Measurements from ENCODE around the gene RHEBL1.
A peak's percentile ranks its signal among the peaks of the same experiment; 100 is the strongest.

The RHEBL1 gene

DNA sequence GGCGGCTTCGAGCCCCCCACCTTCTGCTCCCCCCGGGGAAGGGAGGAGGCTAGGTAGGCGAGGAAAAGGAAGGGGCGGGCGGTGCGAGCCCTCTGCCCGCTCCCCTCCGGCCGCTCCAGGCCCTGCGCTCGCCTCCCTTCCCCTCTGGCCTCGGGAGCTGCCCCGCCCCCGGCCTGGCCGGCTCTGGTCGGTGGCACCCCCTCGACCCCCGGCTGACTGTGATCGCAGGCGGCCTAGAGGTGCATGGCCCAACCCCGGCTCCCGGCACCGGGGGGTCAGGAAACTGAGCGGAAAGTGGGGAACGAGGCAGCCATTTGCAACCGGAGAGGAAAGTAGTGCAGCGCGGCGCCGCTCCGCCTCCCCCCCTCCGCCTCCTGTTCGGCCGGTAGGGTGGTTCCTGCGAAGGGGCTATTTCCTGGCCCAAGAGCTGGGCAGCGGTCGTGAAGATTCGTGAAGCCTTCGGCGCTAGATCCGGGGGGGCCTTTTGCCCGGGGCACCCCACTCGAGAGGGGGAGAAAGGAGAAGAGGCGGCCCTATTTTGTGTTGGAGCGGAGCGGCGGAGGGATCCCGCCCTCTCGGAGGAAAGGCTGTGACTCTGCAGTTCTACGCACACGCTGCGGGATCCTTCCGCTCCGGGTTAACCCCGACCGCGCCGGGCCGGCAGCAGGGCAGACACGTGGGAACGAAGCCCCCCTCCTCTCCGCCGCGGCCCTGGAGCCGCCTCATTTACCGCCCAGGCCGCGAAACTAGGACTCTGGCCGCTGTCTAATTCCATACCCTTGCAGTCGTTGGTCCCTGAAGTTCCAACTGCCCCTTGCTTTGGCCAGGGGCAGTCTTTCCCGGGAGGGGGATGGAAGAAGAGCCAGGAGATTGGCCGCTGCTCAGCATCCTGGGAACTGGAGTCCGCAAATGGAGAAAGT lies 9.3 kb downstream of the RHEBL1 start, which contains the start of gene KMT2D:
Gene KMT2D (minus strand): TSS at position 558 of the 920 bp plus-strand sequence. CDS start 5,470 bp downstream, outside the sequence.
- peaks cover 30% of the 10 kb centered on the region for H3K4me1 ChIP-seq (ENCODE audit: control insufficient read depth, insufficient read depth, low read length)
- no peaks in the 10 kb centered on the region for H3K9me3 ChIP-seq (ENCODE audit: control insufficient read depth, insufficient read depth, low read length)
- H3K4me3 ChIP-seq (ENCODE audit: low read depth, low read length), result peak within 1 kb of the TSS; percentile 78
- H3K9ac ChIP-seq (ENCODE audit: low read depth, low read length), result peak within 1 kb of the TSS; percentile 98
- H3K27me3 ChIP-seq (ENCODE audit: control insufficient read depth, insufficient read depth, low read length), result no peaks in the 10 kb centered on the region
- peak within 1 kb of the TSS; percentile 98 for H3K27ac ChIP-seq (ENCODE audit: low read depth, low read length)
- H3K36me3 ChIP-seq (ENCODE audit: control insufficient read depth, insufficient read depth, low read length), result no peaks in the 10 kb centered on the region

DNA sequence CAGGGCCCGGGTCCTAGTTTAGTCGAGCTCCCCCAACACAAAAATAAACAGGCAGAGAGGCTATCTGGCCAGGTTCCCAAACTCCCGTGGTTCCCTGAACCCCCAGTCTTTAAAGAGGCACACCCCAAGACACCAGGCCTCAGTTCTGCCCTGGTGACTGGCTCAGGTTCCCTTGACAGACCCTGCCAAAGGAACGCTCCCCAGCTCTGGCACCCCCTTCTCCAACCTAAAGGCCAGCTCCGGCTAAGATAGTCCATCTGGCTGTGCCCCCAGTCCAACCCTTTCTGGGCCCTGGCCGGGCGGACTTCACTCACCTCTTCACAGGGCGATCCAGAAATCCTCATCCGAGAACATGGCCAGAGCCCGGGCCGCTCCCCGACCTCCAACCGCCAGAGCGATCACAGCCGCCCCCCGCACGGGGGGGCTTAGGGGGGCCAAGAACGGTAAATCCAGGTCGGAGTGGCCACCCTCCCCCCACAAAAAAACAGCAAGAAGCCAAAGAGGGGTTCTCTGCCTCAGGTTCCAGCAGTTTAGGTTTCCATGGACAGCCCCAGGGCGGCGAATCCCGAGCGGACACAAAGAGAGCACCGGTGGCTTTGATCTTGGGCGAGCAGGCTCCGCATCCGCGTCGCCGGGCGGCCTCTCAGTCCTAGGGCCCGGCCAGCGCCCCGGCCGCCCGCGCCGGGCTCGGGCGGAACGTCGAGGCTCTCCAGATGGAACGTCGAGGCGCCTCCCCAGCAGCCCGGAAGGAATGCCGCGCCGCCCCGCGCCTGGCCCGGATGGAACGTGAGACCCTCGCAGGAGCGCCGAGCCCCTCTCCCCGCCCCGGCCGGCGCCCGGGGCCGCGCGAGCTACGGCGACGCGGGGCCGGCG lies 10.2 kb downstream of the RHEBL1 start:
- peaks cover 9% of the 10 kb centered on the region for H3K36me3 ChIP-seq (ENCODE audit: control insufficient read depth, insufficient read depth, low read length)
- peak overlapping the region; percentile 78 for H3K4me3 ChIP-seq (ENCODE audit: low read depth, low read length)
- H3K4me1 ChIP-seq (ENCODE audit: control insufficient read depth, insufficient read depth, low read length), result peaks cover 31% of the 10 kb centered on the region
- H3K9me3 ChIP-seq (ENCODE audit: control insufficient read depth, insufficient read depth, low read length), result no peaks in the 10 kb centered on the region
- no peaks in the 10 kb centered on the region for H3K27me3 ChIP-seq (ENCODE audit: control insufficient read depth, insufficient read depth, low read length)
- peak overlapping the region; percentile 98 for H3K9ac ChIP-seq (ENCODE audit: low read depth, low read length)
- peak overlapping the region; percentile 98 for H3K27ac ChIP-seq (ENCODE audit: low read depth, low read length)

DNA sequence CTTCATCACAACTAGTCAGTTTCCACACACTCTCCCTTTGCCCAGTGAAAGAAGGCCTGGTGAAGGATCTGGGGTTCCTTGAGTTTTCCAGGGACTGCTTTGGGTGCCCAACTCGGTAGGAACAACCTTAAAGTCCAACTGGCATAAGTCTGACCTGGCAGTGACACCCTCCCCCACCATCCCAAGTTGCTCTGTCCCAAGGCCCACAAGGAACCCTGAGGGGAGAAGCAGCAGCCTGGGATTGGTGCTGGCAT lies 10.8 kb downstream of the RHEBL1 start:
- Histone ChIP-seq H3K4me1 (ENCODE audit: control insufficient read depth, insufficient read depth, low read length) (peaks cover 31% of the 10 kb centered on the region), H3K9ac (ENCODE audit: low read depth, low read length) (peak overlapping the region; percentile 98), H3K27me3 (ENCODE audit: control insufficient read depth, insufficient read depth, low read length) (no peaks in the 10 kb centered on the region), H3K4me3 (ENCODE audit: low read depth, low read length) (peak overlapping the region; percentile 78), H3K36me3 (ENCODE audit: control insufficient read depth, insufficient read depth, low read length) (peaks cover 14% of the 10 kb centered on the region), H3K9me3 (ENCODE audit: control insufficient read depth, insufficient read depth, low read length) (no peaks in the 10 kb centered on the region), H3K27ac (ENCODE audit: low read depth, low read length) (no peak overlapping the region)

DNA sequence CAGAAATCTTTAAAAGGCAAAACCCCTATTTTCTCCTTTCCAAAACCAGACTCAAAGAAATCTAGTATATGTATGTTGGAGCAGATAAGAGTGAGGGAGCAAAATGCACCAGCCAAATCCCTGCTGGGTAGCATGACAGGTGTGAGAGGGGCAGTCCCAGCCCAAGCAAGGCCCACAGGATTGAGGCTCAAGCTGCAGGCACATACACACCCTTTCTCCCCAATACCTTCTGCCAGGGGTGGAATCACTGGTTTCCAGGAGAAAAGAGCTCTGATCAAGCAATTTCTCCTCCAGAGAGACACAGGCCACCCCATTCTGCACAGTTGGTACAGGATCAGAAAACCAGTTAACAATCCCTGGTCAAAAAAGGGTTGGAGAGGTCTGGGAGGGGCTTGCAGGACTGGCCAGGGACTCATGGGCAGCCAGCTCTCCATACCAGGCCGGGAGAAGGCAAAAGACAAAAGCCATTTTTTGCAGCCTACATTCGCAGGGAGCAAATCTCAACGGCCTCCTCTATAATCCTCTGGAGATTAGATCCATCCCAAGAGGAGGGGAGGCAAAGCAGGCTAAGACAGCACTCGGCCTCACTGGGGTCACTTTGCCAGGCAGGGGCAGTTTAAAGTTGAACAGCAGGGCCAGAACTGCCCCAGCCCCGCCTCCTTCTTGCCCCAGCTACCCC lies 11.3 kb downstream of the RHEBL1 start:
- H3K9me3 ChIP-seq (ENCODE audit: control insufficient read depth, insufficient read depth, low read length), result no peaks in the 10 kb centered on the region
- H3K27ac ChIP-seq (ENCODE audit: low read depth, low read length), result no peak overlapping the region
- peaks cover 31% of the 10 kb centered on the region for H3K4me1 ChIP-seq (ENCODE audit: control insufficient read depth, insufficient read depth, low read length)
- H3K9ac ChIP-seq (ENCODE audit: low read depth, low read length), result no peak overlapping the region
- peaks cover 19% of the 10 kb centered on the region for H3K36me3 ChIP-seq (ENCODE audit: control insufficient read depth, insufficient read depth, low read length)
- H3K27me3 ChIP-seq (ENCODE audit: control insufficient read depth, insufficient read depth, low read length), result no peaks in the 10 kb centered on the region
- H3K4me3 ChIP-seq (ENCODE audit: low read depth, low read length), result peak overlapping the region; percentile 78

DNA sequence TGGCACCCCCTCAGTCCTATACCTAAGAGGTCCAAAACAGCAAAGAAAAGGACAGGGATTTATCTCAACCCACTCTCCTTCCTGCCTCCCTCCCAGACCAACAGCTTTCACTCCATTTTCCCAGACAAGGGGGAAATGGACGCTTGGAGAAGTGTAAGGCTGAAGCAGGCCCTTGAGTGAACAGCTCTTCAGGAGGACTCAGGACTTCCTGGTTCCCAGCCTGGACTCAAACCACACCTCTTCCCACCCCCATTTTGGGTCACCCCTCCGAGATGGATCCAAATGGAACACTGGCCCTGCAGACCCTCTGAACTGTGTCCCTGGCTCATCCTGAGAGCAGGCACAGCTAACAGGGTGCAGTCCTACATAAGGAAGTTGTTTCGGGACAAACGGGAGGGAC lies 11.9 kb downstream of the RHEBL1 start:
- H3K9me3 ChIP-seq (ENCODE audit: control insufficient read depth, insufficient read depth, low read length), result no peaks in the 10 kb centered on the region
- no peaks in the 10 kb centered on the region for H3K27me3 ChIP-seq (ENCODE audit: control insufficient read depth, insufficient read depth, low read length)
- no peak overlapping the region for H3K27ac ChIP-seq (ENCODE audit: low read depth, low read length)
- H3K4me3 ChIP-seq (ENCODE audit: low read depth, low read length), result peak overlapping the region; percentile 78
- no peak overlapping the region for H3K9ac ChIP-seq (ENCODE audit: low read depth, low read length)
- H3K4me1 ChIP-seq (ENCODE audit: control insufficient read depth, insufficient read depth, low read length), result peaks cover 31% of the 10 kb centered on the region
- H3K36me3 ChIP-seq (ENCODE audit: control insufficient read depth, insufficient read depth, low read length), result peaks cover 25% of the 10 kb centered on the region

DNA sequence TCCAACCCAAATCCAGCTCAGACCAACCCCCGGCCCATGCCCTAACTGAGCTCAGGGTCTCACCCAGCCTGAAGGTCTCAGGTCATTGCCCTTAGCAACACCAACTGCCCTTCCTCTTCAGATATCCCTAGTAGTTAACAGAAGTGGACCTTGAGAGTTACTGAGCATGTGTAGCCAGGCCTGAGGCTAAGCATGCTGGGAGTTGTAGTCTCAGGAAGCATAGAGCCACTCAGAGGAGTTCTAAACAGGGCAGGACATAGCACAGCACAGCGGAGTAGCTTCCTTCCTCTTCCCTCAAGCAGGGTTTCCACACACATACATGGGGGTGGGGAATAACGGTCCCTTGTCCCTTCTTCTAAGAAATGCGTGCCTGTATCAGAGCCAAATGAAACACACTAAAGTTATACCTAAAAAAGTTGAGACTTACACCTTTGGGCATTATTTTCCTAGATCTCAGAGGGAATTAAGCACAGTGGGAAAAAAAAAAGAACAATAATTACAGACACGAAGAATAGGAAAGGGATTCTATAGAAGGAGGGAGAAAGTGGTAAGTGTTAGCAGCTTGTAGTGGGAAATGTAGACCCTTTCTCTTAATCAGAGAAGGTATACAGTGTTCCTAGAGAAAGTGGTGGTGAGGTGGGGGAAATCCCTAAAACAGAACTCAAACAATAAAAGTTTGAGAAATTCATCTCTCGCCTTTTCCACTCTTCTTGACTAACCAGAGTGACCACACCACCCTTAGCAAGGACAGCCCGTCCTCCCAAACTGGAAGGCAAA lies 13.6 kb downstream of the RHEBL1 start:
- peaks cover 42% of the 10 kb centered on the region for H3K36me3 ChIP-seq (ENCODE audit: control insufficient read depth, insufficient read depth, low read length)
- H3K9ac ChIP-seq (ENCODE audit: low read depth, low read length), result no peak overlapping the region
- peak overlapping the region; percentile 34 for H3K4me3 ChIP-seq (ENCODE audit: low read depth, low read length)
- H3K4me1 ChIP-seq (ENCODE audit: control insufficient read depth, insufficient read depth, low read length), result peaks cover 31% of the 10 kb centered on the region
- H3K27ac ChIP-seq (ENCODE audit: low read depth, low read length), result no peak overlapping the region
- no peaks in the 10 kb centered on the region for H3K27me3 ChIP-seq (ENCODE audit: control insufficient read depth, insufficient read depth, low read length)
- no peaks in the 10 kb centered on the region for H3K9me3 ChIP-seq (ENCODE audit: control insufficient read depth, insufficient read depth, low read length)

DNA sequence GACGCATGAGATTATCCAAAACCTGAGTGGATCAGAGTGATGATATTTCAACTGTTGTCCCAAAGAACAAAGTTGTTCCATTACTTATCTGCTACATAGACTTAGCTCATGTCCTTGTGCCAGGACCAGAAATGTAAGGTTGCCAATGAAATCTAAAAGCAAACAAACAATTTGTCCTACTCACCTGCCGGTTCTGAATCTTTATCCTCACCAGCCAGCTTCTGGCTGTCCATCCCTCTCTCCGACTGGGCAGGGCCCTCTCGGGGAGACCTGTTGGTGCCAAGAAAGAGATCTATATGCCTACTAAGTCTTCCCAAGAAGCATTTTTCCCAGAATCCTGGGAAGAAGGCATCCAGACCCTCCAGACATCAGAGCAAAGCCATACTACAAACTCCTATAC lies 14.7 kb downstream of the RHEBL1 start:
- no peak overlapping the region for H3K9ac ChIP-seq (ENCODE audit: low read depth, low read length)
- H3K9me3 ChIP-seq (ENCODE audit: control insufficient read depth, insufficient read depth, low read length), result no peaks in the 10 kb centered on the region
- H3K4me3 ChIP-seq (ENCODE audit: low read depth, low read length), result no peak overlapping the region
- H3K36me3 ChIP-seq (ENCODE audit: control insufficient read depth, insufficient read depth, low read length), result peaks cover 53% of the 10 kb centered on the region
- H3K27me3 ChIP-seq (ENCODE audit: control insufficient read depth, insufficient read depth, low read length), result no peaks in the 10 kb centered on the region
- H3K27ac ChIP-seq (ENCODE audit: low read depth, low read length), result no peak overlapping the region
- peaks cover 31% of the 10 kb centered on the region for H3K4me1 ChIP-seq (ENCODE audit: control insufficient read depth, insufficient read depth, low read length)

DNA sequence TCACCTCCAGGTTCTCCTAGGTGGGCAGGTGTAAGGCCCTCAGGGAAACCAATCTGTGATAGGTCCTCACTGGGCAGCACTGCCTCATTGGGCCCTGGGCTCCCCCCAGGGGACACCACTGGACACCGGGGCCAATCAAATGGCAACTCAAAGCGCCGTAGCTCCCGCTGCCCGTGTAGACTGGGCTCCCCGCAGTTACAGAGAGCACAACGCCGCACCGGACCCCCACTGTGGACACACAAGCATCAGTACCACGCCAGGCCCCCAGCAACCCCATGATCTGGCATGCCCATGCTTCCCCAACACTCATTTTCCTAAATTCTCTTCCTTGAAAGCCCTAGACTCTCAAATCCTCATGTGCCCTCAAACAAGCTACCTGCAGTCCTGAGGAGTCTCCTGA lies 15.3 kb downstream of the RHEBL1 start:
- H3K4me1 ChIP-seq (ENCODE audit: control insufficient read depth, insufficient read depth, low read length), result peaks cover 31% of the 10 kb centered on the region
- no peak overlapping the region for H3K27ac ChIP-seq (ENCODE audit: low read depth, low read length)
- no peaks in the 10 kb centered on the region for H3K27me3 ChIP-seq (ENCODE audit: control insufficient read depth, insufficient read depth, low read length)
- H3K9ac ChIP-seq (ENCODE audit: low read depth, low read length), result no peak overlapping the region
- no peaks in the 10 kb centered on the region for H3K9me3 ChIP-seq (ENCODE audit: control insufficient read depth, insufficient read depth, low read length)
- H3K4me3 ChIP-seq (ENCODE audit: low read depth, low read length), result no peak overlapping the region
- peaks cover 59% of the 10 kb centered on the region for H3K36me3 ChIP-seq (ENCODE audit: control insufficient read depth, insufficient read depth, low read length)

DNA sequence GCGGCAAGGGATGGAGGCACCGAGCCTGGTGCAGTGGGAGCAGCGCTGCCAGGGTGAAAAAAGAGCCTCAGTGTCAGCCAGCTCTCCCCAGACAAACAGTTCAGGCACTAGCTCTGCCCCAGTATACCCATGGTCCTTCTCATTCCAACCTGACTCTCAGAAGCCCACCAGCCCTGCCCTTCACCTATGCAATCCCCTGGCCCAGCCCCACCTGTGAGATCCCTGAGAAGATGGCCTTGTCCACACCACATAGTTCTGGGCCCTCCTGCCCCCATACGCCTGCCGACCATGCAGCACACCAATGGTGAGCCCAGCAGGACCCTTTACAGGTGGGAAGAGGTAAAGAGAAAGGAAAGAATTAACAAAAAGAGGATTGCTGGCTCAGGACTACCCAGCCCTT lies 15.7 kb downstream of the RHEBL1 start:
- Histone ChIP-seq H3K27ac (ENCODE audit: low read depth, low read length) (no peak overlapping the region), H3K4me1 (ENCODE audit: control insufficient read depth, insufficient read depth, low read length) (peaks cover 31% of the 10 kb centered on the region), H3K27me3 (ENCODE audit: control insufficient read depth, insufficient read depth, low read length) (no peaks in the 10 kb centered on the region), H3K4me3 (ENCODE audit: low read depth, low read length) (no peak overlapping the region), H3K9ac (ENCODE audit: low read depth, low read length) (no peak overlapping the region), H3K36me3 (ENCODE audit: control insufficient read depth, insufficient read depth, low read length) (peaks cover 63% of the 10 kb centered on the region), H3K9me3 (ENCODE audit: control insufficient read depth, insufficient read depth, low read length) (no peaks in the 10 kb centered on the region)

DNA sequence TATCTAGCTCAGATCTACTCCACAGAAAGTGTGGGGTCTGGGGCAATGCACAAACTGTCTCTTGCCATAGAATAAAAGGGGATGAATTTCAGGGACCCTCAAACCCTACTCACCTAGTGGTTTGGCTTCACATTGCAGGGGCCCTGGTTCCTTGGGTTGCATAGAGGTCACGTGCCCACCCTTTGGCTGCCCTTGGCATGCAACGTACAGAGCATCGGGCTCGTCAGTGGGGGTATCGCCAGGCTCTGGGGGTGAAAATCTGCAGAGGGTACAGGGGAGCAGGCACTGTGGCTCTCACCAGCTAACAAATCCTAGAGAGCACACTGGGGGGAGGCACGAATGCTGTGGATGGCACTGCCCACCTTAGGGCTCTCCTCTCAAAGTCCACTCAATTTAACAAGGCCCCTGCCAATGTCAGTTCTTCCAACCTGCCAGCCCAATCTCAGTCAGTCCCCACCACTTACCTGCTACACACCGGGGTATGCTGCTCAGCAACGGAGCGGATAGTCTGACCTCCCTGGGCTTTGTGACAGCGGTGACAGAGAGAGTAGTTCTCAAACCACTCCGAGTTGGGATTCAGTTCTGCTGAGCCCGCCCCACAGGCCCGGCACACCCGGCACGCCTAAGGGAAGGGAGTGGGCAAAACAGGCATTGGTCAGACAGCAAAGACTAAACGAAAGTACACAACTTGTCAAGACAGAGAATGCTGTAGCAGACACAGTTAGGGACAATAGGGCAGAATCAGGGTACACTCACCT lies 17.1 kb downstream of the RHEBL1 start:
- Histone ChIP-seq H3K4me3 (ENCODE audit: low read depth, low read length) (no peak overlapping the region), H3K27me3 (ENCODE audit: control insufficient read depth, insufficient read depth, low read length) (no peaks in the 10 kb centered on the region), H3K9me3 (ENCODE audit: control insufficient read depth, insufficient read depth, low read length) (no peaks in the 10 kb centered on the region), H3K27ac (ENCODE audit: low read depth, low read length) (no peak overlapping the region), H3K4me1 (ENCODE audit: control insufficient read depth, insufficient read depth, low read length) (peaks cover 22% of the 10 kb centered on the region), H3K9ac (ENCODE audit: low read depth, low read length) (no peak overlapping the region), H3K36me3 (ENCODE audit: control insufficient read depth, insufficient read depth, low read length) (peaks cover 78% of the 10 kb centered on the region)
